HAP-1 (cell line): ENCODE data around the gene PRKAR1B.

ENCODE experiments used
- DNase-seq, 2 experiments: peaks; one replicate each; pipeline ENCODE4 v3.0.0-alpha.2; 2016 to 2020; ENCODE audit warnings: low spot score in 2 of 2
- H3K27me3 ChIP-seq: fragments of 250-450 bp; sonication (Bioruptor Pico); 2 replicates; pipeline ENCODE4 v1.5.1; 2020; ENCODE audit warnings: low read depth, mild to moderate bottlenecking, moderate library complexity
- H3K36me3 ChIP-seq: fragments of 250-450 bp; sonication (Bioruptor Pico); replicated peaks from 2 replicates; pipeline ENCODE4 v1.5.1; 2020; ENCODE audit warnings: mild to moderate bottlenecking
- H3K4me1 ChIP-seq: fragments of 250-450 bp; sonication (Bioruptor Pico); 2 replicates; pipeline ENCODE4 v1.5.1; 2020; ENCODE audit warnings: mild to moderate bottlenecking
- H3K4me3 ChIP-seq: fragments of 250-450 bp; sonication (Bioruptor Pico); 2 replicates; pipeline ENCODE4 v1.5.1; 2020; ENCODE audit warnings: mild to moderate bottlenecking, moderate library complexity
- H3K9me3 ChIP-seq: fragments of 250-450 bp; sonication (Bioruptor Pico); 2 replicates; pipeline ENCODE4 v1.5.1; 2020; ENCODE audit warnings: mild to moderate bottlenecking, moderate library complexity
- in situ Hi-C: fragments of 300-500 bp; cut with MboI; formaldehyde crosslinking; loops from 3 replicates; pipeline ENCODE4 v1.14.3; 2020; ENCODE audit warnings: low sequenced_read_pairs, inconsistent platforms, mixed read lengths

The PRKAR1B gene

GRCh38 chr7:508461-509170 is 218.5 kb downstream of the PRKAR1B start:
- no peak overlapping the region for H3K4me3 ChIP-seq
- no peak for DNase-seq
- no peaks in the 10 kb centered on the region for H3K36me3 ChIP-seq
- no peaks in the 10 kb centered on the region for H3K27me3 ChIP-seq
- in situ Hi-C loops: no loop called here
- H3K4me1 ChIP-seq: no peaks in the 10 kb centered on the region
- no peaks in the 10 kb centered on the region for H3K9me3 ChIP-seq

GRCh38 chr7:507623-508300 is 219.3 kb downstream of the PRKAR1B start:
- in situ Hi-C loops: no loop called here
- Histone ChIP-seq H3K36me3 (no peaks in the 10 kb centered on the region), H3K9me3 (no peaks in the 10 kb centered on the region), H3K27me3 (no peaks in the 10 kb centered on the region), H3K4me1 (no peaks in the 10 kb centered on the region), H3K4me3 (no peak overlapping the region)
- DNase-seq: no peak

GRCh38 chr7:506921-507622 is 220.0 kb downstream of the PRKAR1B start:
- no peaks in the 10 kb centered on the region for H3K9me3 ChIP-seq
- H3K4me1 ChIP-seq: no peaks in the 10 kb centered on the region
- H3K4me3 ChIP-seq: no peak overlapping the region
- no peaks in the 10 kb centered on the region for H3K27me3 ChIP-seq
- in situ Hi-C loops: no loop called here
- no peaks in the 10 kb centered on the region for H3K36me3 ChIP-seq
- no peak for DNase-seq

DNA sequence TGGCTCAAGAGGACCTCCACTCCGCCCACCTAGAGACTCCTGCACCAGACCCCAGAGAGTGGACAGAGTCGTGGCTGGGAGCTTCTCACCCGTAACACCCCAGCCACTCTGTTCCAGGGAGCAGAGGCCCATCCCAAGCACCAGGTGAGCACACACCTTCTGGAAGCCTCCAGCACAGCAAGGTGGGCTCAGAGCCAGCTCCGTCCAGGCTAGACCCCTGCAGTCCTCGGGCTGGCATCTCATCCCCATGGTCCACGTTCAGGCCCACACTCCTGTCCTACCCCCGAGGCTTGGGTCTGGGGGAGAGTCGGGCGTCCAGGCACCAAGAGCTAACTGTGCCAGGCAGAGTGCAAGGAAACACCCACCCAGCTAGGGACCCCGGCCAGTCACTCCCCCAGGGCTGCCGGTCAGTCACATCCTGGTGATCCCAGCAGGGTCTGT is 220.7 kb downstream of the PRKAR1B start:
- no peaks in the 10 kb centered on the region for H3K27me3 ChIP-seq
- no peak for DNase-seq
- no peak overlapping the region for H3K4me3 ChIP-seq
- H3K4me1 ChIP-seq: no peaks in the 10 kb centered on the region
- no peaks in the 10 kb centered on the region for H3K36me3 ChIP-seq
- in situ Hi-C loops: no loop called here
- no peaks in the 10 kb centered on the region for H3K9me3 ChIP-seq

GRCh38 chr7:505171-505570 is 221.9 kb downstream of the PRKAR1B start:
- no peak overlapping the region for H3K4me3 ChIP-seq
- H3K4me1 ChIP-seq: no peaks in the 10 kb centered on the region
- H3K36me3 ChIP-seq: no peaks in the 10 kb centered on the region
- DNase-seq: no peak
- H3K9me3 ChIP-seq: no peaks in the 10 kb centered on the region
- H3K27me3 ChIP-seq: no peaks in the 10 kb centered on the region
- in situ Hi-C loops: no loop called here

- Histone ChIP-seq H3K27me3 (no peaks in the 10 kb centered on the region), H3K36me3 (no peaks in the 10 kb centered on the region), H3K4me1 (no peaks in the 10 kb centered on the region), H3K4me3 (no peak overlapping the region), H3K9me3 (no peaks in the 10 kb centered on the region)
- in situ Hi-C loops: no loop called here
- no peak for DNase-seq
Measured at GRCh38 chr7:504221-505111, 222.6 kb downstream of the PRKAR1B start.

GRCh38 chr7:503575-504111 is 223.4 kb downstream of the PRKAR1B start:
- Histone ChIP-seq H3K4me1 (no peaks in the 10 kb centered on the region), H3K27me3 (no peaks in the 10 kb centered on the region), H3K36me3 (no peaks in the 10 kb centered on the region), H3K4me3 (no peak overlapping the region), H3K9me3 (no peaks in the 10 kb centered on the region)
- DNase-seq: no peak
- in situ Hi-C loops: no loop called here

GRCh38 chr7:502296-502695 is 224.8 kb downstream of the PRKAR1B start:
- Histone ChIP-seq H3K4me1 (no peaks in the 10 kb centered on the region), H3K4me3 (no peak overlapping the region), H3K9me3 (no peaks in the 10 kb centered on the region), H3K36me3 (no peaks in the 10 kb centered on the region), H3K27me3 (no peaks in the 10 kb centered on the region)
- in situ Hi-C loops: no loop called here
- DNase-seq: no peak

GRCh38 chr7:501526-501925 is 225.6 kb downstream of the PRKAR1B start:
- DNase-seq: no peak
- Histone ChIP-seq H3K4me3 (no peak overlapping the region), H3K9me3 (no peaks in the 10 kb centered on the region), H3K27me3 (no peaks in the 10 kb centered on the region), H3K36me3 (no peaks in the 10 kb centered on the region), H3K4me1 (no peaks in the 10 kb centered on the region)
- in situ Hi-C loops: no loop called here

DNA sequence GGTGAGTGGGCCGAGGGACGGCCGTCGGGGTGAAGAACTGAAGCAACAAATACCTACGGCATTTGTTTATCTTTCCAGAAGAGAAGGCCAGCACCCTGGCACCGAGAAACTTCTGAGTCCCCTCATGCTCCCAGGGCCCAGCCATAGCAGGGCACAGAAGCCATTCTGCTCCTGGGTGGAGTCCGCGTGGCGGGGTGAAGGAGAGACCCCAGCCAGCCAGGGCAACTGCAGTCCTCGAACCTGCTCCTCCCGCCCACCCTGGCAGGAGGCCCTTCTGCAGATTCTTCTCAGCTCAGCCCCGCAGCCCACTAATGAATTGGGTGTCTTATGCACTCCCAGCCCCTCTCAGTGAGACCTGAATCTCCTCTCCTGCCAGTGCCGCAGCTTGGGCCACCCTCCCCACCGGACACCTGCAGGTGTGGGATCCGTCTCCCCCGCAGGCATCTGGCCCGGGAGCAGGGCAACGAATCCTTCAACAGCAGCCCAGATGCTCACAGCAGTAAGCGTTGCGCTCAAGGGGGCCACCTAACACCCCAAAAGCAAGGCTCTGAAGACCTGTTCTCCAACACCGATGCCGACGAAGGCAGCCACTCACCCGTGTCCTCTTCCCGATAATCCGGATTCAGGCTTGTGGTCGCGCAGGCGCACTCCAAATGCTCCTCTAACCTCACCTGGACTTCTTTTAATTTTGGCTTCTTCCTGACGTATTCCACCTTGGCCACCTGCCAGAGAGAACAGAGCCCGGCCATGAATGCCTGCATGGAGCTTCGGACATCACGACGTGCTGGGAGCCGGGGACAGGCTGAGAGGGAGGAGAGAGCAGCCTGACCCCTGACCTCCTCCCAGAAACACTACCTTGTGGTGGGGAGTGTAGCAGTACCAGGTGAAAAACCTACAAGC is 226.3 kb downstream of the PRKAR1B start:
- Histone ChIP-seq H3K36me3 (no peaks in the 10 kb centered on the region), H3K27me3 (no peaks in the 10 kb centered on the region), H3K9me3 (no peaks in the 10 kb centered on the region), H3K4me1 (no peaks in the 10 kb centered on the region), H3K4me3 (no peak overlapping the region)
- DNase-seq: no peak
- in situ Hi-C loops: no loop called here

DNA sequence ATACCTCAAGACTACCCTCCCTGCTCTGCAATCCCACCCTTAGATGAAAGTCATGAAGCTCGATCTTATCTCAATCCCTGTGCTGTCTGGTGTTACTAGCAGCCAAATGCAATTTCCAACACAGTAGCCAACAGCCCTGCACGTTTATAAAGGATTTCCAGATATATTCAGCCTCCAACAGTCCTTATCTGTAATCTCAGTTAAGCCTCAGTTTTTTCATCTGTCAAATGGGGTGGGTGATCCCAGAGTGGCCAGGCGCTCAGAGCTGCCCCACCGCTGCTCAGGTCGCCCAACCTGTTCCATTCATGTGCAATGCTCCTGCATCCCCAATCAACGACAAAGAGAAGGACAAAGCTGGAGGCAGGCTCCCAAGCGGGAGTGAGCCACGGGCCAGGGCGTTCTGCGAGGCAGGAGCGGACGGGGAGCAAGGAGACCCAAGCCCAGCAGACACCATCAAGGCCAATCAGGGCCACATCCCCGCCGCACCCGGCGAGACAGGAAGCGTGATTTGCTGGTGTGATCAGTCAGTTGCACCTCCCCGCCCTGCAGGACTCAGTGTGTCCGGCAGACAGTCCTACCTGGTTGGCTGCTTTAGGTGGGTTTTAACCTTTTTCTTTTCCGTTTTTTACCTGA is 227.1 kb downstream of the PRKAR1B start:
- H3K4me1 ChIP-seq: no peaks in the 10 kb centered on the region
- DNase-seq: no peak
- in situ Hi-C loops: no loop called here
- H3K4me3 ChIP-seq: no peak overlapping the region
- no peaks in the 10 kb centered on the region for H3K27me3 ChIP-seq
- no peaks in the 10 kb centered on the region for H3K36me3 ChIP-seq
- H3K9me3 ChIP-seq: no peaks in the 10 kb centered on the region
